GM23338 (cell line): ENCODE measurements around the gene ZNF595. TPM values are rescaled to one million over a fixed set of nuclear protein-coding genes. Genes with fewer than 3 reads are reported as not detected.
A peak's percentile ranks its signal among the peaks of the same experiment; 100 is the strongest.

Source experiments
- ATAC-seq: fragments of 200-7000 bp; cut with Tn5 transposase; 3 replicates; pipeline ENCODE4 v1.9.1; 2020
- DNase-seq: peaks from one replicate; pipeline ENCODE4 v3.0.0-alpha.2; 2015; ENCODE audit warnings: low spot score
- H2AFZ ChIP-seq: fragments of 200-600 bp; sonication (generic); 2 replicates; pipeline ENCODE4 v1.8.0; 2016; ENCODE audit warnings: antibody characterized with exemption, mild to moderate bottlenecking, moderate library complexity
- H3F3A ChIP-seq: fragments of 200-600 bp; sonication (generic); replicated peaks from 2 replicates; pipeline ENCODE4 v1.8.0; 2017; ENCODE audit warnings: antibody characterized with exemption, mixed run types, low read depth
- H3K27ac ChIP-seq: fragments of 200-600 bp; sonication (generic); 2 replicates; pipeline ENCODE4 v1.6.1; 2016; ENCODE audit warnings: low read depth
- H3K27me3 ChIP-seq: fragments of 200-600 bp; sonication (generic); 2 replicates; pipeline ENCODE4 v1.8.0; 2016; ENCODE audit warnings: mild to moderate bottlenecking, mixed run types, moderate library complexity; ENCODE audit not compliant: insufficient read depth
- H3K36me3 ChIP-seq: fragments of 200-600 bp; sonication (generic); 2 replicates; pipeline ENCODE4 v1.8.0; 2016; ENCODE audit warnings: mild to moderate bottlenecking; ENCODE audit not compliant: insufficient read depth
- H3K4me1 ChIP-seq: fragments of 200-600 bp; sonication (generic); 2 replicates; pipeline ENCODE4 v1.8.0; 2016; ENCODE audit warnings: mild to moderate bottlenecking, moderate library complexity; ENCODE audit not compliant: insufficient read depth
- H3K4me2 ChIP-seq: fragments of 200-600 bp; sonication (generic); 2 replicates; pipeline ENCODE4 v1.7.1; 2017; ENCODE audit warnings: mixed run types
- H3K4me3 ChIP-seq: fragments of 200-600 bp; sonication (generic); 2 replicates; pipeline ENCODE4 v1.6.1; 2016; ENCODE audit warnings: mixed run types
- H3K79me2 ChIP-seq: fragments of 200-600 bp; sonication (generic); replicated peaks from 2 replicates; pipeline ENCODE4 v1.8.0; 2017; ENCODE audit warnings: mild to moderate bottlenecking; ENCODE audit not compliant: insufficient read depth
- H3K9me2 ChIP-seq: fragments of 200-600 bp; sonication (generic); 2 replicates; pipeline ENCODE4 v1.8.0; 2017; ENCODE audit not compliant: insufficient read depth
- H4K20me1 ChIP-seq: fragments of 200-600 bp; sonication (generic); replicated peaks from 2 replicates; pipeline ENCODE4 v1.8.0; 2017; ENCODE audit warnings: mild to moderate bottlenecking; ENCODE audit not compliant: insufficient read depth
- H3K27ac Mint-ChIP-seq: 2 replicates; pipeline ENCODE4 v1.8.0; 2020; ENCODE audit warnings: inconsistent platforms, mild to moderate bottlenecking, moderate library complexity, mixed read lengths
- H3K27me3 Mint-ChIP-seq: 3 replicates; pipeline ENCODE4 v1.8.0; 2022; ENCODE audit warnings: low read depth, mild to moderate bottlenecking, moderate library complexity, mixed read lengths, inconsistent platforms; ENCODE audit not compliant: insufficient read depth, poor library complexity
- H3K36me3 Mint-ChIP-seq: 3 replicates; pipeline ENCODE4 v1.8.0; 2021; ENCODE audit warnings: low read depth, mild to moderate bottlenecking, inconsistent platforms, moderate library complexity, mixed read lengths
- H3K4me1 Mint-ChIP-seq: 3 replicates; pipeline ENCODE4 v1.8.0; 2020; ENCODE audit warnings: mild to moderate bottlenecking, inconsistent platforms, mixed read lengths
- H3K4me3 Mint-ChIP-seq: 3 replicates; pipeline ENCODE4 v1.8.0; 2021; ENCODE audit warnings: moderate library complexity, mild to moderate bottlenecking, inconsistent platforms, mixed read lengths
- H3K9me3 Mint-ChIP-seq: 3 replicates; pipeline ENCODE4 v1.8.0; 2020; ENCODE audit warnings: moderate library complexity, mild to moderate bottlenecking, inconsistent platforms, mixed read lengths
- ETS1 ChIP-seq: IDR thresholded peaks from 2 replicates; pipeline ENCODE4 v1.6.1; 2016; ENCODE audit warnings: antibody characterized with exemption
- EZH2 ChIP-seq: fragments of 200-600 bp; sonication (generic); IDR thresholded peaks from one replicate; pipeline ENCODE4 v1.8.0; 2017; ENCODE audit warnings: antibody characterized with exemption, mild to moderate bottlenecking, low read depth; ENCODE audit not compliant: unreplicated experiment
- EZH2phosphoT487 ChIP-seq: fragments of 200-600 bp; sonication (generic); IDR thresholded peaks from one replicate; pipeline ENCODE4 v1.8.1; 2018; ENCODE audit warnings: antibody characterized with exemption; ENCODE audit not compliant: unreplicated experiment
- ZNF331 ChIP-seq: fragments of 250-450 bp; sonication (Bioruptor Pico); IDR thresholded peaks from 2 replicates; pipeline ENCODE4 v1.5.0; 2020; ENCODE audit warnings: low read depth, mild to moderate bottlenecking, moderate library complexity
- polyA plus RNA-seq: library from polyadenylated mRNA; unstranded; fragments of >200 nt; fragmentation: Nextera tagmentation; extraction: Ambion mirVana; gene quantifications from 2 replicates; pipeline ENCODE4 v1.2.1, GENCODE V29; 2016
- total RNA-seq: library from RNA; depleted of rRNA; stranded (reverse); fragments of >200 nt; shearing (Covaris generic); gene quantifications from 2 replicates; pipeline ENCODE4 v1.2.3, GENCODE V29; 2014
- TF ChIP-seq, protein P1 (sequence below), 2 experiments: fragments of 200-600 bp in 1 of 2; sonication (generic) in 1 of 2; conservative IDR thresholded peaks; 2 replicates each; pipeline versions ENCODE4 v1.5.1 to v1.6.1; 2016 to 2017; ENCODE audit warnings: antibody characterized with exemption in 2 of 2, low read depth in 2 of 2, mild to moderate bottlenecking in 2 of 2, moderate library complexity in 1 of 2
- TF ChIP-seq, protein P2 (sequence below): fragments of 250-450 bp; sonication (Bioruptor Pico); IDR thresholded peaks from 2 replicates; pipeline ENCODE4 v1.5.0; 2020; ENCODE audit warnings: mild to moderate bottlenecking, moderate library complexity

ZNF595 gene
- total and polyA plus RNA-seq, 2 experiments from 2014 or later = 23.2 to 31.7 TPM

DNA sequence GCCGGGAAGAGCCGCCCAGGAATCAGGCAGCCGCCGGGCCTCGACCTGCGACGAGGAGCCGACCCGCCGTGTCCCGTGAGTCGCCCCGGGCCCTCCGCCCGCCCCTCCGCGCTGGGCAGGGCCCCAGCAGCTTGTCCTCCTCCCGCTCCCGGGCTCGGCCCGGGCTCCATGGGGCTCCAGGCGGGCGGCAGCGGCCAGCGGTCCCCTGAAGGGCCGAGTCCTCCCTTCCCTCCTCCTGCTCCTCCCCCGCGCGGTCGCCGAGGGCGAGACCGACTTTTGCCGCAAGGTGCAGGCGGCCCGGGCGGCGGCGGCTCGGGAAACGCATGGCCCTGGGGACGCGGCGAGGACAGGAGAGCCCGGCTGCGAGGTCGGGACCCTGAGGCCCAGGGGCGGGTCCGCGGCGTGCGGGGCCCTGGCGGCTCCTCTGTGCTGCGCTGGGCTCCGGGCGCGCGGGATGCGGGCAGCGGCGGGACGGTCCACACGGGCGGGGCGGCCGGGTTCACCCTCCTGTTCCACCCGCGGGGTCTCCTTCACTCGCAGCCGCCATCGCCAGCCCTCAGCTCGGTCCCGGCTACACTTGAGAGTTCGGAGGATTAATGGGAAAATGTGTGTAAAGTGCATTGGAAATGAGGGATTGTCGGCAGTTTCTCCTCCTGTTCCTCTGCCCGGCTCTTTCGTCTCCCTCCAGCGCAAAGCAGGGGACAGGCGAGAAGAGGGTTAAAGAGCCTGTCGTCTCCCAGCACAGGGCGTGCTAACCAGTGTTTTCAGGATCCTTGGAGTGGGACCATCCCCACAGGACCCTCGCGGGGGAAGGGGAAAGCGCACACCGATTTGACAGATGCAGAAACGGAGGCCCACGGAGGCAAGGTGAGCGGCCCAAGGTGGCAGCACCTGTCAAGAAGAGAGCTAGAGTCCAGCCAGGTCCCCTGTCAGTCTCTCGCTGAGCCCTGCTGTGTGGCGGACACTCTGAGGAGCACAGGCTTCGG is 54.6 kb downstream of the ZNF595 start:
- Histone ChIP-seq H3K36me3 (no peaks in the 10 kb centered on the region), H3K27me3 (peaks cover 84% of the 10 kb centered on the region), H3K79me2 (no peaks in the 10 kb centered on the region), H3K4me1 (no peaks in the 10 kb centered on the region; the same call in 1 of the 2 replicates), H3K27ac (no peak overlapping the region), H4K20me1 (no peaks in the 10 kb centered on the region), H3K9me2 (no peaks in the 10 kb centered on the region), H3K4me3 (peak overlapping the region; percentile 60), H2AFZ (peak overlapping the region; percentile 97), H3K4me2 (peak overlapping the region; percentile 84), H3F3A (peaks cover 4% of the 10 kb centered on the region; the same call in 1 of the 2 replicates)
- Mint-ChIP-seq H3K9me3 (peaks cover 26% of the 10 kb centered on the region), H3K27me3 (peaks cover 55% of the 10 kb centered on the region), H3K36me3 (peaks cover 7% of the 10 kb centered on the region; the same call in 2 of the 3 replicates), H3K4me1 (peaks cover 4% of the 10 kb centered on the region; the same call in 1 of the 3 replicates), H3K27ac (no peak overlapping the region), H3K4me3 (peak overlapping the region; percentile 70)
- TF ChIP-seq, protein P1, sequence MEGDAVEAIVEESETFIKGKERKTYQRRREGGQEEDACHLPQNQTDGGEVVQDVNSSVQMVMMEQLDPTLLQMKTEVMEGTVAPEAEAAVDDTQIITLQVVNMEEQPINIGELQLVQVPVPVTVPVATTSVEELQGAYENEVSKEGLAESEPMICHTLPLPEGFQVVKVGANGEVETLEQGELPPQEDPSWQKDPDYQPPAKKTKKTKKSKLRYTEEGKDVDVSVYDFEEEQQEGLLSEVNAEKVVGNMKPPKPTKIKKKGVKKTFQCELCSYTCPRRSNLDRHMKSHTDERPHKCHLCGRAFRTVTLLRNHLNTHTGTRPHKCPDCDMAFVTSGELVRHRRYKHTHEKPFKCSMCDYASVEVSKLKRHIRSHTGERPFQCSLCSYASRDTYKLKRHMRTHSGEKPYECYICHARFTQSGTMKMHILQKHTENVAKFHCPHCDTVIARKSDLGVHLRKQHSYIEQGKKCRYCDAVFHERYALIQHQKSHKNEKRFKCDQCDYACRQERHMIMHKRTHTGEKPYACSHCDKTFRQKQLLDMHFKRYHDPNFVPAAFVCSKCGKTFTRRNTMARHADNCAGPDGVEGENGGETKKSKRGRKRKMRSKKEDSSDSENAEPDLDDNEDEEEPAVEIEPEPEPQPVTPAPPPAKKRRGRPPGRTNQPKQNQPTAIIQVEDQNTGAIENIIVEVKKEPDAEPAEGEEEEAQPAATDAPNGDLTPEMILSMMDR (conservative IDR thresholded peaks at IDR 0.05; ENCODE audit: low read depth in 2 of 2) = peak in 1 of 2 experiments; percentile 20; a peak in 1 of 4 replicates
- TF ChIP-seq, protein P2, sequence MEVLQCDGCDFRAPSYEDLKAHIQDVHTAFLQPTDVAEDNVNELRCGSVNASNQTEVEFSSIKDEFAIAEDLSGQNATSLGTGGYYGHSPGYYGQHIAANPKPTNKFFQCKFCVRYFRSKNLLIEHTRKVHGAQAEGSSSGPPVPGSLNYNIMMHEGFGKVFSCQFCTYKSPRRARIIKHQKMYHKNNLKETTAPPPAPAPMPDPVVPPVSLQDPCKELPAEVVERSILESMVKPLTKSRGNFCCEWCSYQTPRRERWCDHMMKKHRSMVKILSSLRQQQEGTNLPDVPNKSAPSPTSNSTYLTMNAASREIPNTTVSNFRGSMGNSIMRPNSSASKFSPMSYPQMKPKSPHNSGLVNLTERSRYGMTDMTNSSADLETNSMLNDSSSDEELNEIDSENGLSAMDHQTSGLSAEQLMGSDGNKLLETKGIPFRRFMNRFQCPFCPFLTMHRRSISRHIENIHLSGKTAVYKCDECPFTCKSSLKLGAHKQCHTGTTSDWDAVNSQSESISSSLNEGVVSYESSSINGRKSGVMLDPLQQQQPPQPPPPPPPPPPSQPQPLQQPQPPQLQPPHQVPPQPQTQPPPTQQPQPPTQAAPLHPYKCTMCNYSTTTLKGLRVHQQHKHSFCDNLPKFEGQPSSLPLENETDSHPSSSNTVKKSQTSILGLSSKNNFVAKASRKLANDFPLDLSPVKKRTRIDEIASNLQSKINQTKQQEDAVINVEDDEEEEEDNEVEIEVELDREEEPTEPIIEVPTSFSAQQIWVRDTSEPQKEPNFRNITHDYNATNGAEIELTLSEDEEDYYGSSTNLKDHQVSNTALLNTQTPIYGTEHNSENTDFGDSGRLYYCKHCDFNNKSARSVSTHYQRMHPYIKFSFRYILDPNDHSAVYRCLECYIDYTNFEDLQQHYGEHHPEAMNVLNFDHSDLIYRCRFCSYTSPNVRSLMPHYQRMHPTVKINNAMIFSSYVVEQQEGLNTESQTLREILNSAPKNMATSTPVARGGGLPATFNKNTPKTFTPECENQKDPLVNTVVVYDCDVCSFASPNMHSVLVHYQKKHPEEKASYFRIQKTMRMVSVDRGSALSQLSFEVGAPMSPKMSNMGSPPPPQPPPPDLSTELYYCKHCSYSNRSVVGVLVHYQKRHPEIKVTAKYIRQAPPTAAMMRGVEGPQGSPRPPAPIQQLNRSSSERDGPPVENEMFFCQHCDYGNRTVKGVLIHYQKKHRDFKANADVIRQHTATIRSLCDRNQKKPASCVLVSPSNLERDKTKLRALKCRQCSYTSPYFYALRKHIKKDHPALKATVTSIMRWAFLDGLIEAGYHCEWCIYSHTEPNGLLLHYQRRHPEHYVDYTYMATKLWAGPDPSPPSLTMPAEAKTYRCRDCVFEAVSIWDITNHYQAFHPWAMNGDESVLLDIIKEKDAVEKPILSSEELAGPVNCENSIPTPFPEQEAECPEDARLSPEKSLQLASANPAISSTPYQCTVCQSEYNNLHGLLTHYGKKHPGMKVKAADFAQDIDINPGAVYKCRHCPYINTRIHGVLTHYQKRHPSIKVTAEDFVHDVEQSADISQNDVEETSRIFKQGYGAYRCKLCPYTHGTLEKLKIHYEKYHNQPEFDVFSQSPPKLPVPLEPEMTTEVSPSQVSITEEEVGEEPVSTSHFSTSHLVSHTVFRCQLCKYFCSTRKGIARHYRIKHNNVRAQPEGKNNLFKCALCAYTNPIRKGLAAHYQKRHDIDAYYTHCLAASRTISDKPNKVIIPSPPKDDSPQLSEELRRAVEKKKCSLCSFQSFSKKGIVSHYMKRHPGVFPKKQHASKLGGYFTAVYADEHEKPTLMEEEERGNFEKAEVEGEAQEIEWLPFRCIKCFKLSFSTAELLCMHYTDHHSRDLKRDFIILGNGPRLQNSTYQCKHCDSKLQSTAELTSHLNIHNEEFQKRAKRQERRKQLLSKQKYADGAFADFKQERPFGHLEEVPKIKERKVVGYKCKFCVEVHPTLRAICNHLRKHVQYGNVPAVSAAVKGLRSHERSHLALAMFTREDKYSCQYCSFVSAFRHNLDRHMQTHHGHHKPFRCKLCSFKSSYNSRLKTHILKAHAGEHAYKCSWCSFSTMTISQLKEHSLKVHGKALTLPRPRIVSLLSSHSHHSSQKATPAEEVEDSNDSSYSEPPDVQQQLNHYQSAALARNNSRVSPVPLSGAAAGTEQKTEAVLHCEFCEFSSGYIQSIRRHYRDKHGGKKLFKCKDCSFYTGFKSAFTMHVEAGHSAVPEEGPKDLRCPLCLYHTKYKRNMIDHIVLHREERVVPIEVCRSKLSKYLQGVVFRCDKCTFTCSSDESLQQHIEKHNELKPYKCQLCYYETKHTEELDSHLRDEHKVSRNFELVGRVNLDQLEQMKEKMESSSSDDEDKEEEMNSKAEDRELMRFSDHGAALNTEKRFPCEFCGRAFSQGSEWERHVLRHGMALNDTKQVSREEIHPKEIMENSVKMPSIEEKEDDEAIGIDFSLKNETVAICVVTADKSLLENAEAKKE (CRISPR knock-in tag) = no peak
- TF ChIP-seq EZH2 (peak; percentile 70), EZH2phosphoT487 (peak; percentile 59), ZNF331 (CRISPR knock-in tag) (no peak), ETS1 (no peak)
- DNase-seq = peak; percentile 54
- ATAC-seq = peak; percentile 82
